GM18508 (cell line): ENCODE results near the gene CFAP65.

ENCODE experiments used
- ATAC-seq: cut with Tn5 transposase; IDR thresholded peaks from one replicate; pipeline ENCODE4 v1.9.1; 2021; ENCODE audit warnings: moderate number of reproducible peaks; ENCODE audit not compliant: insufficient read depth, unreplicated experiment

Gene CFAP65

DNA sequence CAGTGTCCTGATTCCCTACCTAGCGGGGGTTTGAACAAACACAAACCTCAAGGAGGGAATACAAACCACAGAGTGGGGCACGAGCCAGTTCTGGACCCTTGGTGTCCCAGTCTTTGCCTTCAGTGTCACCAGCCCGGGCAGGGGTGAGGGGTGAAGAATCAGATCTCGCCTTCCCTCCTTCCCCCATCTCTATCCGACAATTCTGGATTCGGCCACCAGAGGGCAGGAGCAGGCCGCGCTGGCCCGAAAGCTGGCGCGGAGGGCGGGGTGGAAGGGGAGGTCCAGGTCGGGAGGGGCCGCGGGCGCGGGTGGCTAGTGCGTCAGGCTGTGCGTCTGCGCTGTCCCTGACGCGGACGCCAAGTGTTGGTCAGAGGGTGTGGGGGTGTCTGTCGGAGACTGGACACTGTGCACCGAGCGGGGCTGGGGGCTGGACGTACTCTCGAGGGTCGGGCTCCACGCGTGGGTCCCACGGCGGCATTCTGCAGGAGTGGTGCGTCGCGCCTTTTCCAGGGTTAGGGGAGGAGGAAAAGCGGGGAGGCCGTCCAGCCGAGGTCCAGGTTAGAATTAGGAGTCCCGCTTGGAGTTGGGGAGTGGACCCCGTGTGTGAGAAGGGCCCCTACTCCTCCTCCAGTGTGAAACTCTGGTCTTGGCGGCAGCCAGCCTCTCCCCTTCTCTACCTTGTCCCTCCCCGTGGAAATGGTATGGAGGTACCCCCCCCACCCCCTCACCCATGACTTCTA, 45.2 kb downstream of the CFAP65 start:
- no peak for ATAC-seq

DNA sequence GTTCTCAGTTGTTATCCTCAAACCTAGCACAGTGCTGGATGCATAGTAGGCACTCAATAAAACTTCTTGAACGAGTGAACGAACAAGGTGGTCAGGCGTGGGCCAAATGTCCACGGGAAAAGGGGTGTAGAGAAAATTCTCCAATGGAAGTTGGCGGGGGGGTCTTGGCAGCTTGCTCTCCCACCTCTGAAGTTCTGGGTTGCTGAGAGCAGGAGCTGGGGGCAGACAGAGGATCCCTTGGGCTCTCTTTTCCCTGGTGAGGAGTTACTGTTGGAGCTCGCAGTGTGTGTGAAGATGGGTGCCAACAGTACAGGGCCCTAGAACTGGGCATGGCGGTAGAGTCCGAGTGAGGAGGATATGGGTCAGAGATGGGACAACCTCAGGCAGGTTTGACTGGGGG, 45.8 kb downstream of the CFAP65 start:
- ATAC-seq, result no peak

DNA sequence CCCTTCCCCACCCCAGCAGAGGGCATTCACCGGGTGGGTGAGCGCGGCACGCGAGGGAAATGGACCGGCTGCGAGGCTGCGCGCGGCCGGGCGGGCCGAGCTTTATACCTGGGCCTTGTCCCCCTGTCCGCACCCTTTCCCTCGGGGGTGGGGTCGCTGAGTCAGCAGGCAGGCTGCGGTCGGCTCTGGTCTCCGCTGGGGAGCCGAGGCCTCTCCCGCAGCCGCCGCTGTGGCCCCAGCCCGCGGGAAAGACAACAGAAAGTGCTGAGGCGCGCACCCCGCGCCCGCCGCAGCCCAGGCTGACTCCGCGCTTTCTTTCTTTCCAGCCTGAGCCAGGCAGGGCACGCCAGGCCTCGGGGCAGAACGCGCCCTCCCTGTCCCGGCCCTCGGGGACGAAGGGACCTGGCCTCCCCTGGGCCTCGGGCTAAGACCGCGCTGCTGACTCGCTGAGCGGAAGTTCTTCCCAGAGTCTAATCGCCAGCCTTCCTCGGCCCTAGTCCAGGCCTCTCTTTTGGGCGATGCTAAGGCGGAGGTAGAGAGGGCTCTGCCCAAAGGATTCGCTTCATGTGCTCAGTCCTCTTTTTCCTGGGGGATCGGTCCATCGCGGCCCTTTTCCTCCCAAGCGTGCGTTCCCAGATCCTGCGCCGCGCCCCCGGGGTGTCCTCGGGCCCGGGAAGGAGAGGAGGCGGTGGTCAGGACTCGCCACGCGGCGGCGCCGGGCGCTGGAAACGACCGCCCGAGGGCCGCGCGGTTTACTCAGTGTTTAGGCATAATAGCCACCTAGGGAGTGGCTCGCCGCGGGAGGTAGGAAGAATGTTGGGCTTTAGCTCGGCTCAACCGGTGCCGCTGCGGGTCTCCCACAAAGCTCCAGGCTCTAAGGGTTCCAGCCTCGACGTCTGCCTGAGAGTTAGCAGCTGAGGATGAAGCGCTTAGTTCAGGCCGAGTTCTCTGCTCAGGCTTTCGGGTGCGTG, 47.7 kb downstream of the CFAP65 start, which contains the start of gene CRYBA2:
TSS of gene CRYBA2 (minus strand) at position 78 of the 971 bp plus-strand sequence. CDS start 246 bp downstream, outside the sequence.
- ATAC-seq, result no peak

DNA sequence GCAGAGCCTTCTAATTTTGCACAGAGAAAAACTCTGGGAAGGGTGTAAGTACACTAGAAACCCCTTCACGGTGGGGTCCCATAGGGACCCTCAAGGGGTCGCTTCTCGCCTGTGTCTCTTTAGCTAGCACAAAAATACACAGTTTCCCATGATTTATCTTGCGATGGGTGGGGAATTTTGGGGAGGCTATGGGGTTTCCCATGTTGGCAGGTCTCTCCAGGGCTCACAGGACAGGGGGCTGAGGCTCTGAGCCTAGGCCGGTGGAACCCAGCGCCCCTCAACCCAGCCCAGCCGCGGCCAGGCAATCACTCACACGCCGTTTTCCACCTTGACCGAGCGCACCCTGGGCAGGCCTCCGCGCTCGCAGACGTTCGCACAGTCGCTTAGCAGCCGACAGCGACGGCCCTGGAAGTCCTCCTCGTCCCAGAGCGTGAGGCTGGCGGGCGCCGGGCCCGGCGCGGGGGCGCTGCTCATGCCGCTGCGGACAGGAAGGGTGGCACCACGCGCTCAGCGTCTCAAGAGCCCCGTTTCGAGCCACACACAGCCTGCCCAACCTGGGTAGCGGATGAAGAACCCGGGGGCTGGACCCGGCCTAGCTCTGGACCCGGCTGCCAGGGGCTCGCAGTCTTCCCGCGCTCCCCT, 48.5 kb downstream of the CFAP65 start:
- no peak for ATAC-seq

DNA sequence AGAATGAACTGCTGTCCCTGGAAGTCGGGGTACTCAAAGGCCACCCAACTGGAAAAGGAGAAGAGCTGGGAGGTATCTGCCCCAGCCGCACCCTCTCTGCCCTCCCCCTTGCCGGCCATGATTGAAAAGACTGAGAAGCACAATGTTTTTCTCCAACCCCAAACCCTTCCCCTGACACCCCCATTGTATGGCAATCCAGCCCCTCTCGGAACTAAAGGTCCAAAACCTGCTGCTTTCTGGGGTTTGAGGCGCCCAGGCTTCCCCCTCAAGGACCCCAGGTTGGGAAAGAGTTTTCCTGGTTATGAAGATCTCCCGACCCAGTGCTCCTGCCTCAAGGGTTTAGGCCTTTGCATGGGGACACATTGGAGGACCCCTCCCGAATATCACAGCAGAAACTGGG, 49.1 kb downstream of the CFAP65 start:
- no peak for ATAC-seq

DNA sequence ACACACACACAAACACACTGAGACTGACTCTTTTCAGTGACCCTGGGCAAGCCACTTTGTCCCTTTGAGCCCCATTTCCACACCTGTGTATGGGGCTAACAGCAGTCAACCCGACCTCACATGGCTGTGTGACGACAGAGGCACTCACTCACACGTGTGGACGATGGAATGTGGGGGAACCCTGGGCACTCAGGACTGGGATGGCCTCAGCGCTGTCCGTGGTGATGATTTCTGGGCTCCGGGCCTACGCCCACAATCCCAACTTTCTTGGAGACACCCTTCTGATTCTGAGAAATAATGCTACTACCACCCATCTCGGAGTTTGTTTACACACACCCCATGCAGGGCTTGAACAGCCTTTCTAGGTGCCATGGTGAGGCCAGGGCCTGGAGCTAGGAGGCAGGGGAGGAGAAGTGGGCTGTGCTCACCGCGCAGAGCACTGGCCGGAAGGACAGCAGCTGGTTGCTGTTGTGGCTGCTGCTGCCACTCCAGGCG, 49.6 kb downstream of the CFAP65 start:
- ATAC-seq, result no peak

DNA sequence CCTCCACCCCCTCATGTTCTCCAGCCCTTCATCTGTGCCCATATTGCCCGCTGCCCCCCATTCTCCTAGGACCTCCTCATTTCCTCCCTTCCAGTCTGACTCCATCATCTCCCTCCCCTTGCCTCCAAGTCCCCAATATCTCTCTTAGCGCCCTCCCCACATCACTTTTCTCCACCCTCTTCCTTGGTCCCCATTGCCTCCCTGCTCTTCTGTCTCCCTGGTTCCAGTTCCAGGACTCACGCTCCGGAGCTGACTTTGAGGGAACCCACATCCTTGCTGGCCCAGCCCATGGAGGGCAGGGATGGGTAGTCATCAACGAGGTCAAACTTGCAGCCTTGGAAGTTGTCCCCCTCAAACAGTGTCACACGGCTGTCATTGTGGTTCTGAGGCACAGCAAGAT, 50.7 kb downstream of the CFAP65 start:
- no peak for ATAC-seq

DNA sequence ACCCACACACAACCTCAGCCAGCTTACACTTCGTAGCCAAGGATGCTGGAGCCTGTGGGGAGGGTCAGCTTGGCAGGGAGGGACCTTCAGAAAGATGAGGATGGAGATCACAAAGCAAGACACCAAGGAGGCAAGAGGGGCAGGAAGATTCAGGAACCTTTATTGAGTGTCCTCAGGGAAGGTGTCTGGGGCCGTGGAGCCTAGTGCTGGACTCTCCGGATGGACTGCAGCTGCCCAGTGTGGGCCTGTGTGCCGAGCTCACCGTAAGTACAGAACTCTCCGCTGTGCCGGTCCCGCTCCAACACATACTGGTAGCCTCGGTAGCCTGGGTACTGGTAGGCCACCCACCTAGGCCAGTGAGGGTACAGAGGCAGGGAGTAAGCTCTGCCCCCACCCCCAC, 51.3 kb downstream of the CFAP65 start:
- ATAC-seq, result no peak

DNA sequence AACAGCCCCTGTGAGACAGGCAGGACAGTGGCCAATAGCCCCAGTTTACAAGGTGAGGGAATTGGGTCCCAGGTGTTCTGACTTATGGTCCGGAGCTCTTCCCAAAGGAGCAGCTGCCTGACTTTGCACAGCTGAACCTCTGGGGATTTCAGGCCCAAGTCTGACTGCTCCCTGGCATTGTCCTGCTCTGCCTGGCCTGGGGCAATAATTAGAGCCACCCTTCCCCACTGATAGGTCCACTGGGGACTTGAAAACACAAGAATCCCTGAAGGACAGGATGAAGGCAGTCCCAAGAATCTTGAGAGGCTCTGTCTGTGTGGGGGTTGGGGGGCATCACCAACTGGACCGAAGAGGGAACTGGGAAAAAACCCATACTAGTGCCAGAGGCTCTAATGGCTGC, 52.7 kb downstream of the CFAP65 start:
- ATAC-seq, result no peak

DNA sequence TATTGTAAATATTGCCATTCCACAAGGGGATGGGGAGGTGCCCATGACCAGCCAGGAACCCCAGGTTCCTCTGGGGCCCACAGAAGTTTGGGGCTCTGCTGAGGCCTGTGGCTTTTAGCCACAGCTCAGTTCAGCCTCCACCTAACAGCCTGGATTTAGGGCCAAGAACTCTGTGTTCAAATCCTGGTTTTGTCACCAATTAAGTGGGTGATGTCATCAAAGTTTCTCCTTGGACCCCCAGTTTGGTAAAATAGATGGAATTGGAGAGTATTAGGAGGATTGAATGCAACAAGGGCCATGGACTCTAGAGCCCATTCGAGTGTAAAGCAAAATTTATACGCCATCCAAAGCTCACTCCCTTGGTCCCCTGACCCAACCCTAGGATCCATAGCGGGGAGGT, 53.2 kb downstream of the CFAP65 start:
- no peak for ATAC-seq

DNA sequence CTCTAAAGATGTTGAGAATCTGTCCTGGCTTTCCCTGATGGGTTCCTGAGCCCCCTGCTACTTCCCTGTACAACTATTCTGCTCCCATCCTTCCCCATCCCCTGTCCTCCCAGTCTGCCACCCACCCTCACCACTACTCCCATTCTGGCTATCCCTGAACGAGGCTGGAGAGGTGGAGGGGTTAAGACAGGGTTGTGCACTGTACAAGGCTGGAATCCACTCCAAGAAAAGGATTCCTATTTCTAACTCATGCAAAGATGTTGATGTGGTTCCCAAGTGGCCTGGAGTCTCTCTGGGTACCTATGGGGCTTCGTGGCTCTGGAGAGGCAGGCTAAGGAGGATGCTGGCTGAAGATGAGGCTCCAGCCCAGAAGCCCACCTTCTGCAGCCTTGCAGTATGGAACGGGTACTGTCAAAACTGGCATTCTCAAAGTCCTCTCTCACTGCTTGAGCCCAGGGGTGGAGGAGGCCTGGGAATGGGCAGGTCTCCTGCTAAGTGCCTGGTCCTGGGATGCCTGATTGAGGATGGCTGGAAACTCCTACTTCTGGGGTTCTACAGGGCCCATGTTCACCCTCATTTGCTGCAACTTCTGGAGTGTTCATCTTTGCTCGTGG, 55.1 kb downstream of the CFAP65 start:
- no peak for ATAC-seq

DNA sequence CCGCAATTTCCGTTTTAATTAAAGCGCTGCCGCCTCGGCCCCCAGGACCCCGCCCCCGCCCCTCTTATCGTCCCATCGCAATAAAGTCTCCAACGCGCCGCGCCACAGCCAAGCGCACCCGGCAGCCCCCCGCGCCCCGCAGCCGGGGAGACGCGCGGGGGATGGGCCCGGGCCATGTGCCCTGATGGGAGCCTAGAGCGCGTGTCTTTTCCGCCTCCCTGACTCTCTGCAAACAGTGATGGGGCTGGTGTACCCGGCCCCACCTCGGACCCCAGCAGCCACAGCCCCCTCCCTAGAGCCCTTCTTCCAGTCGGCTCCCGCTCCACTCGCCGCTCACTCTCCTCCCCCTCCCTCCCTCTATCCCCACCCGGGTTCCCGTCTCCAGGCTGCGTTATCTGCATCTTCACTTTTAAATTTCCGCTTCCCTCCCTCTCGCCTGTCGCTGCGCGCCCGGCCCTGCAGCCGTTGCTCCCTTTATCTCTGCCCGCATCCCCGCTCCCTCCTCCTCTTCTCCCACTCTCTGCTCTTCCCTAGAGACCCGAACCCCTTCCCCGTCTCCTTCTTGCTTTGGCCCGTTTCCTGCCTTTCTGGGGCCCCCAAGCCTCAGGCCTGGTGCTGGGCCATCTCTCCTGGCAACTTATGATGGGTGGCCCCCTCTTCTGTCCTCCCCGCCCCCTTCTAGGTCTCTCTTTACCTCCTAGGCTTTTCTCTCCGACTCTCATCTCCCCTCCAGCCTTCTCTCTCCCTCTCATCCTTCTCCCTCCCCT, 55.8 kb downstream of the CFAP65 start:
- ATAC-seq, result no peak

DNA sequence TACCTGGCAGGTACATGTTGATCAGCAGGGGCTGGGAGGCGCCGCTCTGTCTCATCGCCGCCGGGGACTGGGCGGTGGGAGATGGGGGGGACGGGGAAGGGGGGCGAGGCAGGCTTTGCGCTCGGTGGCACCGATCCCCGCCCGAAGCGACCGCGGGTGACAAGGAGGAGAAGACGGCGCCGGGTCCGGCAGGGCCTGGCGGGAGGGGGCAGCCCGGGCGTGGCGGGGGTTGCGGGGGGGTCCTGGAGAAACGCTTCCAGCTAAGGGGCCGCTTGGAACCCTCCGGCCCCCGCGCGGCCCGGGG, 56.3 kb downstream of the CFAP65 start, which contains the start of gene FEV:
TSS of gene FEV (minus strand) at position 164 of the 304 bp plus-strand sequence. CDS start at position 55, 109 bp downstream.
- no peak for ATAC-seq

DNA sequence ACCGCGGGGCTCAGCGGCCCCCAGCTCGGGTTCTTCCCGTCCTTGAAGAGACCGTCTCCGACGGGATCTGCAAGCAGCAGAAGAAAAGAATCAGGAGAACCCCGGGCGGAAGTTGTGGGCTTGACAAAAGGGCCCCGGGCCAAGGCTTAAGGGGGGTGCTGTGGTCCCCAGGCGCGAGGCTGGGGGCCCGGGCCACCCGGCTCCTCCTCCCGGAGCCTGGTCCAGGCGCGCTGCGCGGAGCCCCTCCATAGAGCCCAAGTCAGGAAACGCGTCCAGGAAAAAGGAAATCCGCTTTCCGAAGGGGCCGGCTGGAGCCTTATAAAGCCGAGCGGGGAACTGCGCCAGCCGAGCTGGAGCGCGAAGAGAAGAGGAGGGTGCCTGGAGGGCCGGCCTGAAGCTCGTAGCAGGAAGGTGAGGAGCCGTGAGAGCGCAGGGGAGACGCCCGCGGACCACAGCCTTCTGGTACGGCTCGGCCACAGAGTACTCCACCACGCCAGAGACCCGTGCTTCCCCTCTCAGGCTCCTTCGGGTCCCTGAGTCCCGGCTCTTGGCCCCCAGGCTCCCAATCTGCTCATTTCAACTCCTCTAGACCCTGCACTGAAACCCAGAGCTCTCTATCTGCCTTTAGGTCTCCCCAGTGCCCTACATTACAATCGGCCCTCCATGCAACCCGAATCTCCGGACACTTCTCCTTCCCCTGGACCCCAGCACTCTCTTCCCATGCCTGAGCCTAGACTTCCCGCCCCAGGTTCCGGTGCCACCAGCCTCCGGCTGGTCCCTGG, 56.9 kb downstream of the CFAP65 start:
- no peak for ATAC-seq

DNA sequence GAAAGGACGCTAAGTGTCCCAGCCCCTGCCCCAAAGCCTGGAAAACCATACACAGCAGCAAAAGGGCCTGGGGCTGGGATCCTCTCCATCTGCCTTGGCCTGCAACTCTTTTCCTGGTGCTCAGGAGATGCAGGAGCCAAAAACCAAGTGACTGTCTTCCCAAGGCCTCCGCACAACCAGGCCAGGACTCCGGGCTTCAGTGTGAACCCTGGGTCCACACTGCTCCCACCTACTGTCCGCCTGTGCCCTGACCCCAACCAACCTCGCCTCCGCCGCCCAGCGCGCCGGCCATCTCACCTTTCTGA, 57.4 kb downstream of the CFAP65 start:
- no peak for ATAC-seq

DNA sequence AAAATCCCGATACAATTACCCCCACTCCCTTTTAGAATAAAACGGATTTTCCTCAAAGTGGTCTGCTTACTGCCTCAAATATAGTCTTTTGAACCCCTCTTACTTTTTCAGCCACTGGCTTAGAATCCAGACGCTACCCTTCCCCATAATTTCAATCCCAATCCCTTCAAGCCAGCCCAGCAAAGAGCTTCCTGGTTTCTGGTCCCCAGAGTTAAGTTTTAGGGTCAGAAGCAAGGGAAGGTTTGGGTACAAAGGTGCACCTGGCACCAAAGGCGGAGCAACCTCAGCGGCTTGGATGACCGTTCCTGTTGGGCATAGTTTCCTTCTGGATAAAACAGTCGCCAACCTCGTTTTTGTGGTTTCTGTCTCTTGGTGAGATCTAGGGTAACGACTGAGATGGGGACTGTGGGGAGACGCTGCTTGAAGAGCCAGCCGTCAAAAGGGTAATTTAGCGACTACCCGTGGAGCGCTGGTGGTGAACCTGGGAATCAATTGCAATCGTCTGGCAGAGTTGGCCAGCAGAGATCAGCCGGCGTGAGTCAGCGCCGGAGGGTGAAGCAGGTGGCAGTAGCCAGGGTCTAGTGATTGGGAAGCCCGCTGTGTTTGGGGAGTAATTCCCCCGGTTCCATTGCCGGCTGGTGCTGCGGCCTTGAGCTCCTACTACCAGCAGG, 57.9 kb downstream of the CFAP65 start:
- no peak for ATAC-seq

DNA sequence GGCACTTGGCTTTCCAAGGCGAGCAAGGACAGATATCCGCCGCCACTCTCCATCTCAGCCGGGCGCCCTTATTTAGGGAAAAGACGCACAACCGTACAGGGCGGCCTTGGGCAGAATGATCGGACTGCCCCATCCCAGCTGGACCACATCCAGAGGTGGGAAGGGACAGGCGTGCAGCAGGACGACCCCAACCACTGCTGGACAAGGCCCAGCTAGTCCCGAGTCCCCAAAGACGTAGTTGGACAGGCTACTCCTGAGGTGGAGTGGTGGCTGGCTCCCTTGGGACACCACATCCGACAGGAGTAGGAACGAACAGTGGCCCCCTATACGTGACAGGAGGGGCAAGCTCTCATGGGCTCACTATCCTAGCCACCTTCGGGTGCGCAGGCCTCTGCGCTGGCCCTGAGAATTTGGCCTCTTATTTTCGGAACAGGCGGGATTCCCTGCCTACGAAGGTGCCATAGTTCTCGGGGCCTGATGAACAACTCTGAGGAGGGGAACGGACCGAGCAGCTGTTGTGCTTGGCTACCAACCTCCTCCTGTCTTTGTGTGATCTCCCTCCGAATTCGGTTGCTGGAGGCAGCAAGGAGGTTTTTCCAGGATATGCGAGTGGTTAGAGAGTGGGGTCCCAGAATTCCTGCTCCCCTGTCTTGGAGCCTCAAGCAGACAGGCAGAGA, 58.6 kb downstream of the CFAP65 start:
- ATAC-seq, result no peak
